Left colon (tissue), 2 donors: ENCODE measurements around the gene RFTN1. TPM values are rescaled to one million over a fixed set of nuclear protein-coding genes. Genes with fewer than 3 reads are reported as not detected.

Source experiments
- ATAC-seq: fragments of 200-7000 bp; cut with Tn5 transposase; one replicate; pipeline ENCODE4 v1.9.1; 2020; ENCODE audit warnings: mild to moderate bottlenecking, moderate library complexity
- DNase-seq, 2 donors: peaks; one replicate each; pipeline ENCODE4 v3.0.0-alpha.2; 2020
- intact Hi-C, 2 donors: fragments of 100-400 bp; cut with DNase I in 1 of 2; cut with micrococcal nuclease in 1 of 2; formaldehyde crosslinking; loops; one replicate each; pipeline versions ENCODE4 v1.11.2 to v1.14.0; 2022; cut with DNase I, micrococcal nuclease
- total RNA-seq, 2 donors: library from RNA; stranded (reverse); fragmentation: NEBNext Ultra II Directional; extraction: Animal tissue kit (Norgen Biotek cat#: 25700); gene quantifications; one replicate each; pipeline ENCODE4 v1.2.1, GENCODE V29; 2021
- donor health status: DM: no; HTN: no; CAD: no.
- donor health status: DM: yes; HTN: yes; CAD: no.

The RFTN1 gene
- total RNA-seq, 2 donors from 2014 or later = 5.3 to 10.0 TPM

- DNase-seq = no peak
- intact Hi-C loops = no loop called here
- ATAC-seq = no peak
Observed at GRCh38 chr3:16375891-16376290, 137.6 kb downstream of the RFTN1 start.

- DNase-seq = no peak
- ATAC-seq = no peak
- intact Hi-C loops = no loop called here
Observed at GRCh38 chr3:16374935-16375245, 138.6 kb downstream of the RFTN1 start.

GRCh38 chr3:16374047-16374934 lies 139.2 kb downstream of the RFTN1 start:
- DNase-seq = peak in 1 of 2 donors; percentile 18
- no peak for ATAC-seq
- intact Hi-C loops = no loop called here

DNA sequence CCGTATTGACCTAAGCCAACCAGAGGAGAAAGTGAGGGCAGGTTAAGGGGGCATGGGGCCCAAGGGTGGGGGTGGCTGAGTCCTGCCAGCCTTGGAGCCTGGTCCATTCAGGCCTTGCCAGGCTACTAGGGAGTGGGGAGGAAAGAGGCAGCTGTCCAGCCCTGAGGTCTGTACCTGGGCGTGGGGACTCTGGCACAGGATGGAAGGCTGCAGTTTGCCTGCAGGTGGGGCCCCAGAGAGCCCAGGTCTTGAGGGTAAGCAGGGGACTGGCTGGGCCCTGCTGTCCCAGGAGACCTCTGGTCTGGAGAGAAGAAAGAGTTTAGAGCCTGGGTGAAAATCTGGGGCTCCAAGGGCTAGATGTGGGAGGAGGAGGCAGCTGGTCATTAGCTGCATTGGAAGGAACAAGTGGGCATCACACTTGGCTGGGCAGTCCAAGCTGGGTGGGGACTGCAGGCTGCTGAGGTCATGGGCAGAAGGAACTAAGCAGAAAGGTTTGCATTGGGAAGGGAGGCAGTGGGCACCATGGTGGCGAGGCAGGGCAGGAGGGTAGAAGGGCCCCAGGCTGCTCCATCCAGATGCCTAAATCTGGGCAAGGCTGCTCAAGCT lies 140.1 kb downstream of the RFTN1 start:
- ATAC-seq = no peak
- DNase-seq = no peak
- intact Hi-C loops = no loop called here

- no peak for DNase-seq
- intact Hi-C loops = no loop called here
- no peak for ATAC-seq
Observed at GRCh38 chr3:16372362-16373292, 140.9 kb downstream of the RFTN1 start.

GRCh38 chr3:16370872-16371740 lies 142.4 kb downstream of the RFTN1 start:
- intact Hi-C loops = no loop called here
- no peak for ATAC-seq
- DNase-seq = no peak

GRCh38 chr3:16370503-16370871 lies 143.0 kb downstream of the RFTN1 start:
- intact Hi-C loops = no loop called here
- no peak for ATAC-seq
- DNase-seq = no peak

DNA sequence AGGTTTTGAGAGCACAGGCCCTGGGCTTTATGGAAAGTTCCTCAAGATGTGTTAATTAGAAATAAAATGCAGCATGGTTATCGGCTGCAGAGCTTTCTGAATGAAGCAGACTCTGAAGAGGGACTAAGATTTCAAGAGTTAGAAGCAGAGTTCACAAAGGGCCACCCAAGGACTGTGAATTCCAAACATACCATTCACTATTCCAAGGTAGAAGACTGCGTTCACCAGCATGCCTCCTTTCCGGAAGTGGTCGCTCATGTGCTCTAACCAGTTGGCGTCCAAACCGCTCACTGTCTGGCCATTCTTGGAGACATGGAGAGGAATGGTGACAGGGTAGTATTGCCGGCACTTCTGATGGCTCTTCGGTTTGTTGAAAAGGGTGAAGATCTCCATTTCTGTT lies 143.6 kb downstream of the RFTN1 start:
- no peak for ATAC-seq
- intact Hi-C loops = no loop called here
- no peak for DNase-seq

- DNase-seq (no peak), ATAC-seq (no peak)
- intact Hi-C loops = no loop called here
Observed at GRCh38 chr3:16369276-16369675, 144.2 kb downstream of the RFTN1 start.

DNA sequence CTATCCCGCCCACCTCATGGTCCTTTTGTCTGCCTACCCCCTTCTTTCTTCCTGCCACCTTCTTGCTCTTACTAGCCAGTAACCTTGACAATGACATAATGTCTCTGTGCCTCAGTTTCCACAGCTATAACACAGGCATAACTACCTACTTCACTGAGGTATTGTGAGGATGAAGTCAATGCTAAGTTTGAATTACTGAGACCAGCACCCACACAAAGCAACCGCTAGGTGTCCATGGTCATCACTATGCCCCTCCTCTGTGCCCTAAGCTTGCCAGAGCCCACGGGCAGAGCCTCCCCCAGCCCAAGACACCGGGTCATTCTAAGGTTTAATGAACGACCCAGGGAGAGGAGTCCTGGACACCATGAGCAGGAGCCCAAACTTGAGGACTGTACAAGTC lies 146.9 kb downstream of the RFTN1 start:
- intact Hi-C loops = no loop called here
- ATAC-seq = no peak
- DNase-seq = no peak

- ATAC-seq (no peak), DNase-seq (no peak)
Observed at GRCh38 chr3:16365491-16366128, 147.9 kb downstream of the RFTN1 start.

GRCh38 chr3:16364963-16365362 lies 148.5 kb downstream of the RFTN1 start:
- DNase-seq (no peak), ATAC-seq (no peak)
- intact Hi-C loops = no loop called here

More at GRCh38 chr3:16365491-16366128, 147.9 kb downstream of the RFTN1 start:
- intact Hi-C loops = no loop called here

DNA sequence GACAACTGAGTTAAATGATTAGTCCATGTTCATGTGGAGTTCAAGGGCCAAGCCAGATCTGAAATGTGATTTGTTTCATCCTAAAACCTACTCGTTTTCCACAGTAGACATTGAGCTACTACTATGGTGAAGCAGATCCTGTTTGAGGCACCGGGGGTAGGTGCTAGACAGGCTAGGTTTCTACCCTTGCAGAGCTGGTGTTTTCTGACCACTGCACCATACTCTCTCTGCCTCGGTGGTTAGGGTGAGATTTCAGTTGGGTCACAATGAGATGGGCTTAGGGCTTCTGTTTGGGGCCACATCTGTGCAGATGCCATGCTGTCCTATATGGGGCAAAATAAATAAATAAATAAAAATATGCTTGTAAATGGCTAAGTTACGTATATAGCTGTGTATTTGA lies 149.2 kb downstream of the RFTN1 start:
- no peak for ATAC-seq
- intact Hi-C loops = no loop called here
- DNase-seq = no peak

DNA sequence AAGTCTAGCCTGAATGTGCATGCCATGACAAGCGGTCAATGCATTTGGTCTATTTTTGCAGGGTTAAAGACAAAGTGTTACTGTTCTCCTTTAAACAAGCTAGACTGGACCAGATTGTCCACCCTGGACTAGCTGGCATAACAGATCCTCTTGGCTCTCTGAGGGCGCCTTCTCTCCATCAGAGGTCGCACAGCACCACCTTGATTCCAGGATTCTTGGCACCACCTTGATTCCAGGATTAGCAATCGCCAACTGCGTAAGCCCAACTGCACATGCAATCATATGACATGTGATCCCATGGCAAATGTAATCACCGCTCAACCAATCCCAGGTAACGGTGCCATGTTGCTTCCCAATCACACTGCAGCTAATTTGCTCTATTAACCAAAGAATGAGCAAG lies 149.9 kb downstream of the RFTN1 start:
- intact Hi-C loops = no loop called here

DNA sequence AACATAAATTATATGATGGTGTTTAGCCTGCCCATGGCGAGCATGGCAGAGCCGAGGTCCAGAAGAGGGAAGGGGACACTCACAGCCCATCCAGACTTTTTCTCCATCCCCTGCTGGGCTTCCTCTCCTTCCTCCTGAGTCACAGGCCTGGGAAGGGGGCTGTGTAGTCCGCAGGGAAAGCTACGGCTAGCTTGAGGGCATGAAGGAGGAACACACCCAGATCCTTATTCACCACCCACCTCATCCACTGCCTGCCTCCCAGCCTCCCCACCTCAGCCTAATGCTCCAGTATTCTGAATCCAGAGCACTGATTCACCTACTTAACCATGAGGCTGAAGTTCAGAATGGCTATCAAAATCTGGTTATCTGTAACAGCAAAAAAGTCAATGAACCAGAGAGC lies 150.7 kb downstream of the RFTN1 start:
- intact Hi-C loops = no loop called here
- no peak for DNase-seq
- ATAC-seq = no peak

More for the DNA sequence above, 149.9 kb downstream of the RFTN1 start:
- DNase-seq (no peak), ATAC-seq (no peak)

- no peak for ATAC-seq
Observed at GRCh38 chr3:16361087-16361486, 152.4 kb downstream of the RFTN1 start.

GRCh38 chr3:16359331-16359730 lies 154.2 kb downstream of the RFTN1 start:
- intact Hi-C loops = no loop called here
- DNase-seq = no peak
- no peak for ATAC-seq

More at GRCh38 chr3:16361087-16361486, 152.4 kb downstream of the RFTN1 start:
- intact Hi-C loops = no loop called here
- DNase-seq = no peak

GRCh38 chr3:16358336-16358735 lies 155.2 kb downstream of the RFTN1 start:
- ATAC-seq (no peak), DNase-seq (no peak)
- intact Hi-C loops = no loop called here
